ENCODE measurements around the gene C1QL2. TPM values are rescaled to one million over a fixed set of nuclear protein-coding genes. Genes with fewer than 3 reads are reported as not detected.

The C1QL2 gene
- total and polyA plus RNA-seq, 11 donors, result 0.08 to 0.25 TPM; not detected in 9

DNA sequence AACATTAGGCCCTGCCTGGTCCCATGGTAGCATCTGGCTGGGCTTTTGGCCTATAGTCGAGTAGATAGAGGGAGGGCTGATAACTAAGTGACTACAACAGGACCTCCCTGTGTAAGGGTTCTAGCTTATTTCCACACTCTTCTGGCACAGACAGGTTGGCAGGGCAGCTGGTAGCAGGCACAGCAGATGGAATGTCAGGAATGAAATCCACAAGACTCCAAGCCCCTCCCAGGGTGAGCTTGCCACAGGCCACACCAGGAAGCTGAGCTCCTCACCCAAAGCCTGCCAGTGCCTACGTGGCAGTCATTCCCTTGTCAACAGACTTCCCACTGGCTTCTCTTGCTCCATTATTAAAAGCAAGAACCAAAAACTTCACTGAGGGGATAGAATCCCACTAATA, 20.7 kb upstream of the C1QL2 start:
- WGBS, 4 donors, result 36 to 48% (median 45%) methylated on average over 2 of the region's 2 CpGs
- ATAC-seq, result peak in 2 of 4 donors; percentile 19 to 61
- TF ChIP-seq, protein P1, sequence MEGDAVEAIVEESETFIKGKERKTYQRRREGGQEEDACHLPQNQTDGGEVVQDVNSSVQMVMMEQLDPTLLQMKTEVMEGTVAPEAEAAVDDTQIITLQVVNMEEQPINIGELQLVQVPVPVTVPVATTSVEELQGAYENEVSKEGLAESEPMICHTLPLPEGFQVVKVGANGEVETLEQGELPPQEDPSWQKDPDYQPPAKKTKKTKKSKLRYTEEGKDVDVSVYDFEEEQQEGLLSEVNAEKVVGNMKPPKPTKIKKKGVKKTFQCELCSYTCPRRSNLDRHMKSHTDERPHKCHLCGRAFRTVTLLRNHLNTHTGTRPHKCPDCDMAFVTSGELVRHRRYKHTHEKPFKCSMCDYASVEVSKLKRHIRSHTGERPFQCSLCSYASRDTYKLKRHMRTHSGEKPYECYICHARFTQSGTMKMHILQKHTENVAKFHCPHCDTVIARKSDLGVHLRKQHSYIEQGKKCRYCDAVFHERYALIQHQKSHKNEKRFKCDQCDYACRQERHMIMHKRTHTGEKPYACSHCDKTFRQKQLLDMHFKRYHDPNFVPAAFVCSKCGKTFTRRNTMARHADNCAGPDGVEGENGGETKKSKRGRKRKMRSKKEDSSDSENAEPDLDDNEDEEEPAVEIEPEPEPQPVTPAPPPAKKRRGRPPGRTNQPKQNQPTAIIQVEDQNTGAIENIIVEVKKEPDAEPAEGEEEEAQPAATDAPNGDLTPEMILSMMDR (IDR thresholded peaks at IDR 0.05), result no peak
- no peak for TF ChIP-seq POLR2A (IDR thresholded peaks at IDR 0.05)

DNA sequence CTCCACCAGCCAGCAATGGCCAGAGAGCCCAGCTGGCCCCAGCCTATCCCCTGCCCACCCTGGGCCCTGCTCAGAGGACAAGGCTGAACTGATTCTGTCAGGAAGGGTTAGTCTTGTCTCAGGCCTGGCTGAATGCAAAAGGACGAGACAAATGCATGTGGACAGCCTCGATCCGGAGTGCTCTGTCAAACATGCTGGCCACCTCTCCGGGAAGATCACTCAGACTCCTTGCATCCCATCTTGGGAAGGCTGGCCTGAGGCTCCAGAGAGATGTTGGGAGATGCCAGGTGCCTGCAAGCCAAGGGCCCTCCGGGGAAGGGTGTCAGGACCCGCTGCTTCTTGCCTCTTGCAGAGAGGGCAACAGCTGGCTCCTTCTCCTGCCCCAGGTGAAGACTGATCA, 20.2 kb upstream of the C1QL2 start:
- 78 to 92% (median 91%) methylated on average over 2 to 6 of the region's 6 CpGs for WGBS, 4 donors
- Histone ChIP-seq H3K27me3 (no peaks in the 10 kb centered on the region), H3K4me3 (no peak overlapping the region), H3K9me3 (no peaks in the 10 kb centered on the region), H3K36me3 (no peaks in the 10 kb centered on the region), H3K4me1 (peaks cover 0 to 5% (median 0%) of the 10 kb centered on the region in 12 donors), H3K27ac (no peak overlapping the region)
- intact Hi-C loops (cut with DNase I), result loop anchor here in 4 of 10 donors (5.0 to 10.0 kb wide), 3 partner anchors 164 to 294 kb away; no protein-coding TSS in a partner anchor
- ATAC-seq (no peak), DNase-seq (no peak)
- no peak for TF ChIP-seq POLR2A (IDR thresholded peaks at IDR 0.05)
- TF ChIP-seq, protein P1 (IDR thresholded peaks at IDR 0.05), result no peak

More for the DNA sequence above, 20.7 kb upstream of the C1QL2 start:
- H3K9me3 ChIP-seq, result no peaks in the 10 kb centered on the region
- no peaks in the 10 kb centered on the region for H3K27me3 ChIP-seq
- H3K4me1 ChIP-seq, result peaks cover 0 to 5% (median 0%) of the 10 kb centered on the region in 12 donors
- intact Hi-C loops (cut with DNase I), result loop anchor here in 4 of 10 donors (5.0 to 10.0 kb wide), 3 partner anchors 164 to 294 kb away; no protein-coding TSS in a partner anchor
- DNase-seq, result no peak
- H3K36me3 ChIP-seq, result no peaks in the 10 kb centered on the region
- H3K4me3 ChIP-seq, result no peak overlapping the region
- no peak overlapping the region for H3K27ac ChIP-seq

DNA sequence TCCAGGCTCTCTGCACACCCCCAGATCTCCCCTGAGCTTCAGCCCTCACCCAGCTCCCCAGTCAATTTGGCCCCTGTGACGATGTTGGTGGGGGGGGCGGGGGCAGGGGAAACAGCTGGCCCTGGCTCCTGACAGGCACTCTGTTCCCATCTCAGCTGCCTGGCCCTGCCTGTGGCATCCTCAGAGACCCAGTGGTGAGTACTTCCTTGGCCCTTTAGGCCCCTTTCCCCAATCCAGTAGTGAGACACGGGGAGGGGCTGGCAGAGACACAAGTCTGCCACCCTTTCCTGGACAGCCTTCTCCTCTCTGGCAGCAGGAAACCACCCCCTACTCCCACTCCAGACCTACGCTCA, 19.3 kb upstream of the C1QL2 start:
- intact Hi-C loops (cut with DNase I), result loop anchor here in 4 of 10 donors (5.0 to 10.0 kb wide), 3 partner anchors 163 to 293 kb away; no protein-coding TSS in a partner anchor
- Histone ChIP-seq H3K4me3 (no peak overlapping the region), H3K36me3 (no peaks in the 10 kb centered on the region), H3K27ac (no peak overlapping the region), H3K9me3 (no peaks in the 10 kb centered on the region), H3K4me1 (peaks cover 0 to 5% (median 0%) of the 10 kb centered on the region in 12 donors), H3K27me3 (no peaks in the 10 kb centered on the region)
- DNase-seq, result no peak
- TF ChIP-seq, protein P1 (IDR thresholded peaks at IDR 0.05), result no peak
- no peak for TF ChIP-seq POLR2A (IDR thresholded peaks at IDR 0.05)
- no peak for ATAC-seq
- WGBS, 4 donors, result 53 to 70% (median 57%) methylated on average over 2 to 4 of the region's 4 CpGs

DNA sequence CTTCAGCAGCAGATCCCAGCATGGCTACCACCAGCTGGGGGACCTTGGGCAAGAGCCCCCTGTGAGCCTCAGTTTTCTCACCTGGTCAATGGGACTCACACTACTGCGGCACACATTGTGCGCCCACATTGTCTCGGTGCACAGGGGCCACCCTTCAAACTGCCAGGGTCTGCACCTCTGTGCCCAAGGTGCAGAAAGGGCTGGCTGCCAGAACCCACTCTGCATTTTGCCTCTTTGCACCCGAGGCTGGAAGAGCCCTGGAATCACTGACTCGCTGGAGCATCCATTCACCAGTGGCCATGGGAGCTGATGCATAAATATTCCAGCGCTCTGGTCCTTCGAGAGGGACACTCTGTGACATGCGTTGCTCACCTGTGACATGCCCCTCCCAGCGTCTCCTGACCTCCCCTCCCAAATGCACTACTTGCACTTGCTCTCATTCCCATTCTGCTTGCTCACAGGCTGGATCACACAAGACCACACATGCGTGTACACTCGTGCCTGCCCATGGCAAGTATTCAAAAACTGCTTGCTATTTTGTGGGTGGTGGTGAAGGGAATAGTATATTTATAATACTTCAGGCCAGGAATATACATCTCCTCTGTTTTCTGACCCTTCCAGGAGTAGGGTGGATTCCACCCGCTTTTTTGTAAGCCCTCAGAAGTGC, 18.8 kb upstream of the C1QL2 start:
- Histone ChIP-seq H3K27me3 (no peaks in the 10 kb centered on the region), H3K27ac (no peak overlapping the region), H3K9me3 (no peaks in the 10 kb centered on the region), H3K4me3 (no peak overlapping the region), H3K4me1 (peaks cover 0 to 5% (median 0%) of the 10 kb centered on the region in 12 donors), H3K36me3 (no peaks in the 10 kb centered on the region)
- ATAC-seq (no peak), DNase-seq (no peak)
- intact Hi-C loops (cut with DNase I), result loop anchor here in 4 of 10 donors (5.0 to 10.0 kb wide), 3 partner anchors 163 to 293 kb away; no protein-coding TSS in a partner anchor
- 85 to 90% (median 88%) methylated on average over 9 to 12 of the region's 12 CpGs for WGBS, 4 donors
- TF ChIP-seq POLR2A (IDR thresholded peaks at IDR 0.05), result no peak
- TF ChIP-seq, protein P1 (IDR thresholded peaks at IDR 0.05), result no peak
